ENCODE data around the gene GPR132. TPM values are rescaled to one million over a fixed set of nuclear protein-coding genes. Genes with fewer than 3 reads are reported as not detected.

GPR132 gene
- total RNA-seq, 2 donors from 2014 or later = 43.4 to 47.1 TPM

DNA sequence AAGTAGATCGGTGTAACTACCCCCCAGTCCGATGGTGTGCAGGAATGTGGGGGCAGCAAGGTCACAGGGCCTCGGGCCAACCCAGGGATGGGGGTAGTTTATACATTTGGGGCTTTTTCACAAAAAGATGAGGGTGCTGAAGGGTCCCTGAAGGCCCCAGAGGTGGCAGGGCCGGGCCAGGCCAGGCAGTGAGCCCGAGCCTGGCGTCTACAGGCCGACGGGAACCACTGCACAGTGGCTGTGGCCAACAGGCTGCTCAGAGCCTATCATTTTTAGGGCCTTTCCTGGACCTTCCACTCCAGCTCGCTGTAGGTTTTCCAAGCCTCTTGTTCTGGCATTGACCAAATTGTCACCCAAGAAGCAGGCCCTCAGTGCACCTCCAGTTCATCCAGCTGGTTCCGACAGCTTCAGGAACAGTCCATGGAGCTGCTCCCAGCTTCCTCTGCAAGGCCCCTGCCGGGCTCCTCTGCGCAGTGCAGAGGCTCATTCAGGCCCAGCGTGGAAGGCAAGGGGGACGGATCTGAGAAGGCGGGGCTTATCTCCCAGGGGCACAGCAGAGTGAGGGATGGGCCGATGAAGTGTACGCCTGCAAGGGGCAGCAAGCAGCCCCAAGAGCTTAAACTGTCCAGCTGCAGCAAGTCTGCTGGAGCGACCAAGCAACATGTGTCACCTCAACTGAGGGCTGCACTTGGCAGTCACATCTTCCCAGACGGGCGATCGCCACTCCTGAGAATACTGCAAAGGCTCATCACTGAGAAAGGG lies 58.2 kb downstream of the GPR132 start:
- peaks cover 2% of the 10 kb centered on the region for H3K4me1 Mint-ChIP-seq
- peak overlapping the region; percentile 53 for H3K27ac Mint-ChIP-seq
- H3K27me3 Mint-ChIP-seq = no peaks in the 10 kb centered on the region
- no peak for ATAC-seq
- DNase-seq = no peak
- H3K36me3 Mint-ChIP-seq (ENCODE audit: low read depth) = no peaks in the 10 kb centered on the region
- H3K4me3 Mint-ChIP-seq = no peak overlapping the region
- no peaks in the 10 kb centered on the region for H3K9me3 ChIP-seq (ENCODE audit: control insufficient read depth, low read length, poor library complexity, severe bottlenecking)

DNA sequence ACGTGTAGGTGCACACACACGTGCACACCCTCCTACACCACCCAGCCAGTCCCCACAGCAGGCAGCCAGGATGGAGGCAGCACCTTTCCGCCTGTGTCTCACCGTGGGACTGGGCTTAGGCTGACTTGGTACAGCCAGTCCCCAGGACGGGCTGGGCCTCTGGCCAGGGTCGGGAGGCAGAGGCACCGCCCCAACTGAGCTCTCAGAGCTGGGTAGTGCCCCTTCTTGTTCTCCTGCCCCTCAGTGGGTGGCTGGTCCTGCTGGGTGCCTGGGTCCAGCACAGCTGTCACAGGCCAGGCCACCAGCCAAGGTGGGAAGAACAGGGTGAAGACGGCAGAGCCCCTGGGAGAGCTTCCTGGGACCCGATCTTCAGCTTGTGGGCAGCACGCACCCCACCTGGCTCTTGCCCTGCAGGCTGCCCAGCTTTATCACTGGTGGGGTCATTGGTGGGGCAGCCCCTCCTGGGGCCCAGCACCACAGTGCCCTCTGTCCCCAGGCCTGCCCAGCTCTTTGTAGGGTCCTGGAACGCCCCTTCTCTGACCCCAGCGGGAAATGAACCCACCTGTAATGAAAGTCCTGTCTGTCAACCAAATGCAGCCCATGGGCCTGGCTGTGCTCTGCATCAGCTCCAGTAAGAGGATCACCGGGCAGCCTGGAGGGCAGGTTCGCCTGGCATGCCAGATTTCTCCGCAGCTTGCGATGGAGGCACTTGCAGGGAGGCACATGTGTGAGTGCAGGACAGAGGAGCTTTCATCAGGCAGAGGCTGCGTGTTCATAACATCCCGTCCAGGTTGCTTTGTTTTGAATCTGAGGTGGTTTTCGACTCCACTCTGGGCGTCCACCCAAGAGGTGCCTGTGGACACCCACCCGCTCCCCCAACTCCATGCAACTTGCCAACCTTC lies 59.0 kb downstream of the GPR132 start:
- no peak for ATAC-seq
- DNase-seq = no peak

DNA sequence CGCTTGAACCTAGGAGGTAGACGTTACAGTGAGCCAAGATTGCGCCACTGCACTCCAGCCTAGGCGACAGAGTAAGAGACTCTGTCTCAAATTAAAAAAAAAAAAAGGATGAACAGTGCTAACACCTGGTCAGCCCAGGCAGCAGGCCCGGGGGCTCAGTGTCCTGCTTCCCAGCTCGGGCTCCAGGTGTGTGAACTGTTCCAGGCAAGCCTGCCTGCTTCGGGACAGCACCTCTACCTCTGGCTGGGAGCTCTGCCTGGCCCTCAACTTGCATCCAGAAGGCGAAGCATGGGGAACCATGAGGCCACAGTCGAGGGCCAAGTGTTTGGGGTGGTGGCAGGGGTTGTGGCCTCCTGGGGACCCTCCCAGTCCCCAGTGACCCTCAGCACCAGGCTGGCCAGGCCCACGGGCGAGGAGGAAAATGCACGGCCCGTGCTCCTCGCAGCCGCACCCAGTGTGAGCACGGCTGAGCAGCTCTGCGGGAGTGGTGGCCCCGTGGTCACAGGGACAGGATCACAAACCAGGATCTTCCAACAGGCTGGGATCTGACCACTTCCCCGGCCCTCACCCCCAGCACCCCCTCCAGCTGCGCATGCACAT lies 59.8 kb downstream of the GPR132 start:
- no peaks in the 10 kb centered on the region for H3K27me3 Mint-ChIP-seq
- H3K4me1 Mint-ChIP-seq = peaks cover 2% of the 10 kb centered on the region
- no peak overlapping the region for H3K27ac Mint-ChIP-seq
- ATAC-seq = no peak
- no peak overlapping the region for H3K4me3 Mint-ChIP-seq
- no peaks in the 10 kb centered on the region for H3K36me3 Mint-ChIP-seq (ENCODE audit: low read depth)
- no peak for DNase-seq
- H3K9me3 ChIP-seq (ENCODE audit: control insufficient read depth, low read length, poor library complexity, severe bottlenecking) = no peaks in the 10 kb centered on the region

More for the DNA sequence above, 59.0 kb downstream of the GPR132 start:
- Mint-ChIP-seq H3K27ac (peak overlapping the region; percentile 53), H3K4me1 (peaks cover 2% of the 10 kb centered on the region), H3K4me3 (no peak overlapping the region), H3K36me3 (ENCODE audit: low read depth) (no peaks in the 10 kb centered on the region), H3K27me3 (no peaks in the 10 kb centered on the region)
- no peaks in the 10 kb centered on the region for H3K9me3 ChIP-seq (ENCODE audit: control insufficient read depth, low read length, poor library complexity, severe bottlenecking)

Other genes starting within 250 kb of the GPR132 start
- 1 to 10 TPM; 7.0 to 7.7 TPM for gene CEP170B, start 200.2 kb downstream of the GPR132 start, total RNA-seq
- gene PLD4, start 140.6 kb downstream of the GPR132 start, total RNA-seq = 1 to 10 TPM; 1.1 to 4.0 TPM
- not detected for gene AHNAK2, start 87.1 kb downstream of the GPR132 start, total RNA-seq
- gene CLBA1, start 79.6 kb downstream of the GPR132 start, total RNA-seq = 1 to 10 TPM; 1.6 to 4.4 TPM
- gene CDCA4, start 44.3 kb downstream of the GPR132 start, total RNA-seq = 10 to 100 TPM; 16.1 to 18.4 TPM
- 1 to 10 TPM in 1 of 2 donors, under 1 TPM in 1; 0.55 to 1.2 TPM for gene JAG2, start 103.3 kb upstream of the GPR132 start, total RNA-seq
- gene NUDT14, start 115.9 kb upstream of the GPR132 start, total RNA-seq = 10 to 100 TPM; 10.8 to 15.4 TPM
- 10 to 100 TPM; 34.9 to 36.2 TPM for gene BTBD6, start 183.1 kb upstream of the GPR132 start, total RNA-seq
- gene BRF1, start 235.6 kb upstream of the GPR132 start, total RNA-seq = 10 to 100 TPM; 60.1 to 62.6 TPM
- 10 to 100 TPM; 56.0 to 64.9 TPM for gene PACS2, start 249.3 kb upstream of the GPR132 start, total RNA-seq

Measured in T-helper 17 cell (primary cell).